OCI-LY3 (cell line): ENCODE results near the gene TCL1A.

Experiments
- H2AFZ ChIP-seq: fragments of 200-600, 300-600 bp; shearing (Covaris generic); 2 replicates; pipeline ENCODE4 v1.6.0; 2014; ENCODE audit warnings: antibody characterized with exemption, low read depth, low read length
- H3K27ac ChIP-seq: fragments of 200-600, 300-600 bp; sonication (generic); 2 replicates; pipeline ENCODE4 v1.5.1; 2014; ENCODE audit warnings: mild to moderate bottlenecking, low read length, moderate library complexity, mixed read lengths
- H3K27me3 ChIP-seq: fragments of 200-600, 300-600 bp; sonication (generic); 2 replicates; pipeline ENCODE4 v1.6.1; 2014; ENCODE audit warnings: low read depth, low read length, mixed read lengths
- H3K36me3 ChIP-seq: fragments of 200-600, 300-600 bp; sonication (generic); replicated peaks from 2 replicates; pipeline ENCODE3; 2014; ENCODE audit warnings: low read depth, low read length, mixed read lengths
- H3K4me1 ChIP-seq: fragments of 300-600, 200-600 bp; sonication (generic); 2 replicates; pipeline ENCODE4 v1.6.1; 2014; ENCODE audit warnings: low read length, mixed read lengths
- H3K4me2 ChIP-seq: fragments of 200-600, 300-600 bp; sonication (generic); 2 replicates; pipeline ENCODE4 v1.6.1; 2014; ENCODE audit warnings: low read length, mixed read lengths
- H3K4me3 ChIP-seq: fragments of 300-600, 200-600 bp; sonication (generic); 2 replicates; pipeline ENCODE4 v1.5.1; 2014; ENCODE audit warnings: antibody characterized with exemption, mild to moderate bottlenecking, low read length, moderate library complexity
- H3K79me2 ChIP-seq: fragments of 300-600, 200-600 bp; shearing (Covaris generic); 2 replicates; pipeline ENCODE4 v1.6.1; 2014; ENCODE audit warnings: mild to moderate bottlenecking, low read length, mixed read lengths
- H3K9ac ChIP-seq: fragments of 300-600, 200-600 bp; shearing (Covaris generic); 2 replicates; pipeline ENCODE4 v1.6.0; 2014; ENCODE audit warnings: mild to moderate bottlenecking, low read length, moderate library complexity
- H3K9me3 ChIP-seq: fragments of 200-600, 300-600 bp; shearing (Covaris generic); 2 replicates; pipeline ENCODE4 v1.6.1; 2014; ENCODE audit warnings: low read length, mixed read lengths; ENCODE audit not compliant: insufficient read depth
- H4K20me1 ChIP-seq: fragments of 200-600, 300-600 bp; sonication (generic); 2 replicates; pipeline ENCODE4 v1.6.1; 2016; ENCODE audit warnings: low read length, mixed read lengths; ENCODE audit not compliant: insufficient read depth
- EZH2phosphoT487 ChIP-seq: fragments of 200-600 bp; shearing (Covaris generic); IDR thresholded peaks from 2 replicates; pipeline ENCODE4 v1.6.1; 2018; ENCODE audit warnings: antibody characterized with exemption, mixed run types, low read depth
- TF ChIP-seq, protein P1 (sequence below): fragments of 200-600, 300-600 bp; sonication (generic); IDR thresholded peaks from 2 replicates; pipeline ENCODE4 v1.5.1; 2014; ENCODE audit warnings: antibody characterized with exemption, low read length, low read depth

Gene TCL1A

DNA sequence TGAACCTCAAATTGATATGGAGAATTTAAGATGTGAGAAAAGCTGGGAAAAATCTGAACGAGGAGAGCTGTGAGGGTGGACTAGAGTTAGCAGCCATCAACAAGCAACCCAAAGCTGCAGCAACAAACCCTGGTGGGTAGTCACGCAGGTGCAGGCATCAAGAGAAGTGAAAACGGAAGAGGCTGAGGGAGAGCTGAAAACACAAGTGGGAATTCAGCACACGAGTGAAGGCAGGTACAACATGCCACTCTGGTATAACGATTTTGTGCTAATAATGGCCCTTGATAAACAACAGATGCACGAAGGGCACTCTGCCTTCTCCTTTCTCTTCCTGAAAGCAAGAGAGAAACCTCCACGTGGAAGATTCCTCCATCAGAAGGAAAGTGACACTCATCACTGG, 16.2 kb downstream of the TCL1A start:
- Histone ChIP-seq H4K20me1 (no peaks in the 10 kb centered on the region), H3K27ac (peak overlapping the region; percentile 93), H3K9me3 (no peaks in the 10 kb centered on the region; the same call in 1 of the 2 replicates), H3K4me2 (peak overlapping the region; percentile 62), H3K79me2 (no peaks in the 10 kb centered on the region), H3K4me1 (peaks cover 80% of the 10 kb centered on the region), H2AFZ (peak overlapping the region; percentile 11; the same call in 1 of the 2 replicates), H3K27me3 (no peaks in the 10 kb centered on the region), H3K4me3 (peak overlapping the region; percentile 26), H3K9ac (peak overlapping the region; percentile 62; the same call in 1 of the 2 replicates), H3K36me3 (no peaks in the 10 kb centered on the region)
- TF ChIP-seq, protein P1, sequence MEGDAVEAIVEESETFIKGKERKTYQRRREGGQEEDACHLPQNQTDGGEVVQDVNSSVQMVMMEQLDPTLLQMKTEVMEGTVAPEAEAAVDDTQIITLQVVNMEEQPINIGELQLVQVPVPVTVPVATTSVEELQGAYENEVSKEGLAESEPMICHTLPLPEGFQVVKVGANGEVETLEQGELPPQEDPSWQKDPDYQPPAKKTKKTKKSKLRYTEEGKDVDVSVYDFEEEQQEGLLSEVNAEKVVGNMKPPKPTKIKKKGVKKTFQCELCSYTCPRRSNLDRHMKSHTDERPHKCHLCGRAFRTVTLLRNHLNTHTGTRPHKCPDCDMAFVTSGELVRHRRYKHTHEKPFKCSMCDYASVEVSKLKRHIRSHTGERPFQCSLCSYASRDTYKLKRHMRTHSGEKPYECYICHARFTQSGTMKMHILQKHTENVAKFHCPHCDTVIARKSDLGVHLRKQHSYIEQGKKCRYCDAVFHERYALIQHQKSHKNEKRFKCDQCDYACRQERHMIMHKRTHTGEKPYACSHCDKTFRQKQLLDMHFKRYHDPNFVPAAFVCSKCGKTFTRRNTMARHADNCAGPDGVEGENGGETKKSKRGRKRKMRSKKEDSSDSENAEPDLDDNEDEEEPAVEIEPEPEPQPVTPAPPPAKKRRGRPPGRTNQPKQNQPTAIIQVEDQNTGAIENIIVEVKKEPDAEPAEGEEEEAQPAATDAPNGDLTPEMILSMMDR: no peak
- no peak for TF ChIP-seq EZH2phosphoT487

DNA sequence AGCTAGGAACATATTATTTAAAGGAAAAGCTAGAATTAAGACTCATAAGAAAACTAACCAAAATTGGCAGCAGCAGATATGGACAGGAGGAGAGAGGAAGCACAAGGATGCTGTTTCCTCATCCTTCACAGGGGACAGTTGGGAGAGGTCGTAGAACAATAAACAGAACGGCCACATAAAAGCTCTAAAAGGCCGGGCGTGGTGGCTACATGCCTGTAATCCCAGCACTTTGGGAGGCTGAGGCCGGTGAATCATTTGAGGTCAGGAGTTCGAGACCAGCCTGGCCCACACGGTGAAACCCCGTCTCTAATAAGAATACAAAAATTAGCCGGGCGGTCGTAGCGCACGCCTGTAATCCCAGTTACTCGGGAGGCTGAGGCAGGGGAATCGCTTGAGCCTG, 17.2 kb downstream of the TCL1A start:
- Histone ChIP-seq H4K20me1 (no peaks in the 10 kb centered on the region), H3K79me2 (no peaks in the 10 kb centered on the region), H2AFZ (0 out of 2 replicates have a peak overlapping the region, but pooled peaks have one; percentile 58), H3K4me3 (no peak overlapping the region), H3K9me3 (no peaks in the 10 kb centered on the region; the same call in 1 of the 2 replicates), H3K36me3 (no peaks in the 10 kb centered on the region), H3K4me1 (peaks cover 77% of the 10 kb centered on the region), H3K4me2 (peak overlapping the region; percentile 62), H3K27ac (peak overlapping the region; percentile 93), H3K9ac (peak overlapping the region; percentile 62; the same call in 1 of the 2 replicates), H3K27me3 (no peaks in the 10 kb centered on the region)
- no peak for TF ChIP-seq EZH2phosphoT487
- TF ChIP-seq, protein P1: no peak

DNA sequence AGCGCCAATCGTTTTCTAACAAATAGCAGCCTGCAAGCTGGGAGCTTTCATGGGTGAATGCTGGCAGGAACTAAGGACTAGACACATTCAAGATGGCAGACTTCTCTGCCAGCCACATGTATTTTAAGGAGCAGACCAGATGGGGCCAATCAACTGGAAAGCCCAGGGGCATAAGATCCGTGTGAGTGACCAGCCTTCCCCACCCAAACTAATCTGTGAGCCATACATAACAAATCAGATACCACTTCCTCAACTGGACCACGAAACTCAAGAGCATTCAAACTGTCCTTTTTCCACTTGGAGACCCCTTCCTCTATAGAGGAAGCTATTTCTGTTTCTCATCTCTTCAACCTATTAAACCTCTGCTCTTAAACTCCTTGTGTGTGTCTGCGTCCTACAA, 18.0 kb downstream of the TCL1A start:
- H3K36me3 ChIP-seq: no peaks in the 10 kb centered on the region
- no peaks in the 10 kb centered on the region; the same call in 1 of the 2 replicates for H3K9me3 ChIP-seq
- peaks cover 69% of the 10 kb centered on the region for H3K4me1 ChIP-seq
- no peak for TF ChIP-seq EZH2phosphoT487
- peak overlapping the region; percentile 93; the same call in 1 of the 2 replicates for H3K27ac ChIP-seq
- H3K27me3 ChIP-seq: no peaks in the 10 kb centered on the region
- H2AFZ ChIP-seq: peak overlapping the region; percentile 58; the same call in 1 of the 2 replicates
- no peaks in the 10 kb centered on the region for H3K79me2 ChIP-seq
- no peak overlapping the region for H3K9ac ChIP-seq
- H3K4me2 ChIP-seq: peak overlapping the region; percentile 62; the same call in 1 of the 2 replicates
- H3K4me3 ChIP-seq: no peak overlapping the region
- no peaks in the 10 kb centered on the region for H4K20me1 ChIP-seq

DNA sequence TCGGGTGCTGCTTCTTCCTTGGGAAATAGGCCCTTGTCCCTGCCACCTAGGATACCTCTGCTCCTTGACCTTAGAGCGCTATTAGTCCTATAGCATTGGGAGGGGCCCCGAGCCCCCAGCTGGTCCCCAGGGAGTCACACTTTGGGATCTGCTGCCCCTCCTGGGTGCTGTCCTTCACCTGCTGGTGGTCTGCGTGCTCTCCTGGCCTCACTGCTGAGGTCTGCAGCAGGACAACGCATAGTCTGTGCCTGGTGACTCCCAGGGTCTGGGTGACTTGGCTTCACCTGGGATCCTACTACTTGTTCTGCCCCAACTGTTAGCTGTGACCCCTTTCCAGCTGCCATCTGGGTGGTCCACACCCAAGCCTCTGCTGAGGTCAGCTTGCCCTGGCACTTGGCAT, 18.9 kb downstream of the TCL1A start:
- Histone ChIP-seq H3K79me2 (no peaks in the 10 kb centered on the region), H3K27ac (no peak overlapping the region), H3K9me3 (no peaks in the 10 kb centered on the region; the same call in 1 of the 2 replicates), H3K4me1 (peaks cover 60% of the 10 kb centered on the region), H4K20me1 (no peaks in the 10 kb centered on the region), H3K9ac (no peak overlapping the region), H3K4me3 (no peak overlapping the region), H2AFZ (no peak overlapping the region), H3K27me3 (no peaks in the 10 kb centered on the region), H3K36me3 (no peaks in the 10 kb centered on the region), H3K4me2 (no peak overlapping the region)
- no peak for TF ChIP-seq EZH2phosphoT487
- TF ChIP-seq, protein P1: no peak

DNA sequence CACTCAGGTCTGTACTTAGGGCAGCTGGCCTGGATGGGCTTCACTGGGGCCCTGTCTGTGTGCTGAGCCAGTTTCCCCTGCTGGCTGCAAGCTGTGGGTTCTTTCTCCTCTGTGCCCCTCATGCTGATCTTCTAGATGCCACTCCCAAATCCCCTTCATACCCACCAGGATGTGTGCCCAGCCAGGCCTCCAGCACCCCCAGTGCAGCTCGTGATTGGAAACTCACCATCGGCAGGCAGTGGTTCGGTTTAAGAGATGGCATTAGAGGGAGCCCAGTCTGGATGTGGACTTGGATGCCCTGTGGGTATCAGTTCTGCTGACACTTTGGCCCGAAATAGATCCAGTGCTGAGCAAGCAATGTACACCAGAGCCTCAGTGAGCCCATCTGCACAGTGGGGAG, 21.8 kb downstream of the TCL1A start:
- H2AFZ ChIP-seq: no peak overlapping the region
- no peaks in the 10 kb centered on the region for H3K9me3 ChIP-seq
- no peaks in the 10 kb centered on the region for H3K36me3 ChIP-seq
- no peak overlapping the region for H3K9ac ChIP-seq
- H3K27ac ChIP-seq: no peak overlapping the region
- no peaks in the 10 kb centered on the region for H3K79me2 ChIP-seq
- no peak overlapping the region for H3K4me2 ChIP-seq
- H3K4me3 ChIP-seq: no peak overlapping the region
- H4K20me1 ChIP-seq: no peaks in the 10 kb centered on the region
- no peaks in the 10 kb centered on the region for H3K27me3 ChIP-seq
- H3K4me1 ChIP-seq: peaks cover 31% of the 10 kb centered on the region
- TF ChIP-seq EZH2phosphoT487: no peak
- TF ChIP-seq, protein P1: no peak
